GM21619 (cell line): Measurements from ENCODE around the gene SMCR8.
"Not testable (repeated sequence)": the region's sequence is repeated elsewhere in the genome, so short reads cannot be mapped to it uniquely, and the experiment has no call there.

Source experiments
- ATAC-seq: cut with Tn5 transposase; IDR thresholded peaks from one replicate; pipeline ENCODE4 v1.9.1; 2021; ENCODE audit not compliant: unreplicated experiment

Gene SMCR8

DNA sequence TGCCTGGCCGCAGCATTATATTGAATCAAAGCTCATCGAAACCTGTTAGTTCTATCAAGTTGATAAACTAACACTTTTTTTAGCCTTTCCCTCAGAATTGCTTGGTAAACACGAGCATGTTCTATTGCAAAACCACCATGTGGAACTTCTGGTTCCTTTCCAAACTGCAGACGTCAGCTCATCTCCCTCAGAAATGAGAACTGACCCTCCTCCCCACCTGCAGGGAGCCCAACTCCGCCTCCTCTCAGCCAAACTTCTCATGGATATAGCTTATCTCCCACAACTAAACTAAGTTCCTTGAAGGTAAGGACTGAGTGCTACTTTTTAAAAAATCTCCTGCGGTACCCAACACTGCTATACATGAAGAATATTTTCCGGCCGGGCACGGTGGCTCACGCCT lies 41.5 kb downstream of the SMCR8 start:
- ATAC-seq = no peak

DNA sequence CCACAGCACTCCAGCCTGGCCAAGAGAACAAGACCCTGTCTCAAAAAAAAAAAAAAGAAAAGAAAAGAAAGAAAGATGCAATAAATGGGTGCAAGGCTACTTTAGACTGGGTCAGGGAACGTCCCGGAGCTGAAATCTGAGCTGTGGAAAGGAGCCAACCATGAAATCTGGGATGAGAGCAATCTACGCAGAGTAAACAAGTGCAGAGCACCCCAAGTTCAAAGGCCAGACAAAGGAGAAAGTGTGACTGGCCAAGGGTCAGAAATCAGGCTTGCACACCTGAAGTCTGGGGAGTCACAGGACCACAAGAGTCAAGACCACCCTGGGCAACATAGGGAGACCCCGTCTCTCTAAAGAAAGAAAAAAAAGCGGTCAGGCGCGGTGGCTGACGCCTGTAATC lies 45.4 kb downstream of the SMCR8 start:
- no peak for ATAC-seq

DNA sequence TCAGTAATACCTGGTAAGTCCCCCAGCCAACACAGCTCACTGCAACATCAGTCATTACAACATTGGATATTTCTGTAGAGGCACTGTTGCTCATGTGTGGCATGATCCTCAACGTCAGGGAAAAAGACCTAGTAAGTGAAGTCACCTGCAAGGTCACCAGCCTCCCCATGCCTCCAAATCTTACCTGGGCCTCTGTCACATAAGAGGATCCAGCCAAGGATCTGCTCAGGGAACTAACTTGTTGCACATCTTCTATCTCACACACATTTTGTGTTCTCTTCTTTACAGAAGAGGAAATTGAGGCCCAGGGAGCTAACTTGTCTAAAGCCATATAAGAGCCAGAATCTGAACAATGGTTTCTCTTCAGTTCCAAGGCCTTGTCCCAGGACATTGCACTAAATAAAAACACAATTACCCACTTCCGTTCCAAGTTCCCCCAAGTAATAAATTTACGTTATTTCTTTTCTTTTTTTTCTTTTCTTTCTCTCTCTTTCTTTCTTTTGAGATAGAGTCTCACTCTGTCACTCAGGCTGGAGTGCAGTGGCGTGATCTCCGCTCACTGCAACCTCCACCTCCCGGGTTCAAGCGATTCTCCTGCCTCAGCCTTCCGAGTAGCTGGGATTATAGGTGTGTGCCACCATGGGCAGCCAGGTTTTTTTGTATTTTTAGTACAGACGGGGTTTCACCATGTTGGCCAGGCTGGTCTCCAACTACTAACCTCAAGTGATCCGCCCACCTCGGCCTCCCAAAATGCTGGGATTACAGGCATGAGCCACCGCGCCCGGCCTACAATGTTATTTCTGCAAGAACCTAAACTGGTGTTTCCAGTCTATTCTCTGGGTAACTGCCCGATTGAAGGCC lies 47.0 kb downstream of the SMCR8 start:
- ATAC-seq = no peak

DNA sequence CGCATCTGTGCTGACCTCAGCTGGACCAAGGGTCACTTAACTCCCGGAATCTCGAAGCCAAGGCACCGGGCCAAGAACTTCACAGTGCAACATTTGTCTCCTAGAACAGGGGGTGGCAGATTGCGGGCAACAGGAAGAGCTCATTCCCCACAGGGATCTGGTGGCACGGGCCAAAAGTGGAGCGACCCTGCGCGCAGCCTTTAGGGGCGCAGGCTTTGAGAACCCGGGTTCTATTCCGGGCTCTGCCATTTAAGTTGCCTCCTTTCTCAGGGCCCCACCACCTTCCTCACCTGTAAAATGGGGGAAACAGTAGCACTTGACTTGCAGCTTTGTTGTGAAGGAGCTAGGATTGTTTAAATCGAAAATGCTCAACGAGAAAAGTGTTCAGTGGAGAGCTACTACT lies 47.6 kb downstream of the SMCR8 start:
- ATAC-seq = no peak

DNA sequence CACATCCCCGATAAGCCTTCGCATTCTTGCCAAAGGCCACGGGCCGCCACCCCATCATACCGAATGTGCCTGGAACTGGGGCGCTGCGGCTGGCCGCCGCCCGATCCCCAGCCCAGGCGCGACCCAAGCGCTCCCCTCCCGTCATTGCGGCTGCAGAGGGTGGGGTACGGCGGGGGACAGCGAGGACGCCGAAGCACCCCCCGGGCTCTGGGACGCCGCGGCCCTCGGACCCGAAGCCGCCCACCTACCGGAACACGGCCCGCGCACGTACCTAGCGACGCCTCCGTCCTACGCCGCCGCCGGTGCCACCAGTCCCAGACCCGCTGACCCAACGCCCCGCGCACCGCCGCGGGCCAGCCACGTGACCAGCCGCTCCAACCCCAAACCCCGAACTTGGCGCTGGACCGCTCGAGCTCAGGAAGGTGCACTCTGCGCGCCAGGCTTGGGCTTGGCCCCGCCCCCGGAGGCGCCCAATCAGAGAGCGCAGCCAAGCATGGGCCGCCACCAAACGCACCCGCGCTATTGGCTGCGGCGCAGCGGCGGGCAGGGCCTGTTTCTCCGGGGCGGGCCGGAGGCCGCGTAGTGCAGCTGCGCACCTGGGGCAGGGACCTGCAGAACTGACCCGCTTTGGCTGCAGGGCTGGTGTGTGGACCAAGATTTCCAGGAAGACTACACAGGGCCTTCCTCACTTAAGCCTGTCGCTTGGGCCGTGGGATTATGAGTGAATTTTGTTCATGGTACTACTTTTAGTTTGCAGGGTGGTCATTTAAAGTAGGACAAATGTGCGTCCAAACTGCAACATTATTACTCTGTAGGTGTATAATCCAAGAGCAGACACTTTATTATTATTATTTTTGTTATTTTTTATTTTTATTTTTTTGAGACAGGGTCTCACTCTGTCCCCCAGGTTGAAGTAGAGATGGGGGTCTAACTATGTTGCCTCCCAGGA lies 48.3 kb downstream of the SMCR8 start, which contains the start of gene SHMT1:
SHMT1 (minus strand) TSS at position 450 of the 949 bp plus-strand sequence. CDS start 7,569 bp downstream, outside the sequence.
- peak; percentile 98 for ATAC-seq

DNA sequence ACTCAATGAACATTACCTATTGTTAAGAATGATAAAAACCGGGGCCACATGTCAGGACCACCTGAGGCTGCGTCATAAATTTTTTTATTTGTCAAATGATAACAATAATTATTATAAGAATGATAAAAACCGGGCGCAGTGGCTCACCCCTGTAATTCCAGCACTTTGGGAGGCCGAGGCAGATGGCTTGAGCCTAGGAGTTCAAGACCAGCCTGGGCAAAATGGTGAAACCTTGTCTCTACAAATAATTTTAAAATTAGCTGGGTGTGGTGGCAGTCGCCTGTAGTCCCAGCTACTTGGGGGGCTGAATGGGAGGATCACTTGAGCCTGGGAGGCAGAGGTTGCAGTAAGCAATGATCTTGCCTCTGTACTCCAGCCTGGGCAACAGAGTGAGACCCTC lies 49.1 kb downstream of the SMCR8 start:
- no peak for ATAC-seq

DNA sequence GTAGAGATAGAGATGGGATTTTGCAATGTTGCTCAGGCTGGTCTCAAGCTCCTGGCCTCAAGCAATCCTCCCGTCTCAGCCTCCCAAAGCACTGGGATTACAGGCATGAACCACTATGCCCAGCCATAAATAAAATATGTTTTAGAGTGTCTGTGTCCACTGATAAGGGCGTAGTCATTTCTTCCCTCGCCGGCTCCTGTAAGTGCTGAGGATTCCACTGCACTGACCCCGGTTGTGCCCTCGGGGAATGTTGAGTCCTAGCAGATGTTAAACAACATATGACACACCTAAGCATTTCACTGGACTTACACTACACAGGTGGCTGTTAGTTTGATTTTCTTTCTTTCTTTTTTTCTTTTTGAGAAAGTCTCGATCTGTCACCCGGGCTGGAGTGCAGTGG lies 53.9 kb downstream of the SMCR8 start:
- ATAC-seq = no peak

DNA sequence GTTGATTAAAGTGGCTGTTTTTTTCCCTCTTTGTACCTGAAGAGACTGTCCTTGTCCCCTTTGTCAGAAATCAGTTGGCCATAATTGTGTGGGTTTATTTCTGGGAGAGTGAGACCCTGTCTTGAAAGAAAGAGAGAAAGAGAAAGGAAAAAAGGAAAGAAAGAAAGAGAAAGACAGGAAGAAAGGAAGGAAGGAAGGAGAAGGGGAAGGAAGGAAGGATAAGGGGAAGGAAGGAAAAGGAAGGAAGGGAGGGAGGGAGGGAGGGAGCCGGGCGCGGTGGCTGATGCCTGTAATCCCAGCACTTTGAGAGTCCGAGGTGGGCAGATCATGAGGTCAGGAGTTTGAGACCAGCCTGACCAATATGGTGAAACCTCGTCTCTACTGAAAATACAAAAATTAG lies 55.7 kb downstream of the SMCR8 start:
- ATAC-seq = no peak

DNA sequence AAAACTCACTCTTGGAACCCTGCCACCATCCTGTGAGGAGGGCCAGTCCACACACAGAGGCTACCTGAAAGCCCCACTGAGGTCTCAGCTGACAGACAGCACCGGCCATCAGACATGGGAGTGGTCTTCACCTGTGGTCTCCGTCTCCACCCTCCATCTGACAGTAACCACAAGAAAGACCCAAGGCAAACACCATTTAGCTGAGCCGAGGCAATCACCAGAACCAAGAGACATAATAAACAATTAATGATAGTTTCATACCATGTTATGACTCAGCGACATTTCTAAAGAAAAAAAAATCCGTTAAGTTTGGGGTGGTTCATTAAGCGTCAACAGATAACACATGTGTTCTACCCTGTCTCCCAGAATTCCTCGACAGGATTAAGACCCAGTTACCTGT lies 56.4 kb downstream of the SMCR8 start:
- no peak for ATAC-seq

DNA sequence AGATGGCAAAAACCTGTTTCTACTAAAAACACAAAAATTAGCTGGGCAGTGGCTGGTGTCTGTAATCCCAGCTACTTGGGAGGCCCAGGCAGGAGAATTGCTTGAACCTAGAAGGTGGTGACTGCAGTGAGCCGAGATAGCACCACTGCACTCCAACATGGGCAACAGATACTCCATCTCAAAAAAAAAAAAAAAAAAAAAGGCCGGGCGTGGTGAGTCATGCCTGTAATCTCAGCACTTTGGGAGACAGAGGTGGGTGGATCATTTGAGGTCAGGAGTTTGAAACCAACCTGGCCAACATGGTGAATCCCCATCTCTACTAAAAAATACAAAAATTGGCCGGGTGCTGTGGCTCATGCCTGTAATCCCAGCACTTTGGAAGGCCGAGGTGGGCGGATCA lies 58.1 kb downstream of the SMCR8 start:
- ATAC-seq = not testable (repeated sequence)

DNA sequence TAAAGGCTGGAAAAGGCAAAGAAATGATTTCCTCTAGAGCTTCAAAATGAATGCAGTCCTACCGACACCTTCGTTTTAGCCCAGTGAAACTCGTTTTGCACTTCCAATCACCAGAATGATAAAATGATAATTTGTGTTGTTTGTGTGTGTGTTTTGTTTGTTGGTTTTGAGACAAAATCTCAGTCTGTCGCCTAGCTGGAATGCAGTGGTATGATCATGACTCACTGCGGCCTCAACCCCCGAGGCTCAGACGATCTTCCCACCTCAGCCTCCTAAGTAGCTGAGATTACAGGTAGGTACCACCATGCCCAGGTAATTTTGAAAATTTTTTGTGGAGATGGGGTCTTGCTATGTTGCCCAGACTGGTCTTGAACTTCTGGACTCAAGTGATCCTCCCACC lies 59.1 kb downstream of the SMCR8 start:
- ATAC-seq = no peak
